PC-9 (cell line): Measurements from ENCODE around the gene IL2RG.

ENCODE experiments used
- EZH2 ChIP-seq: fragments of 200-600 bp; sonication (generic); IDR thresholded peaks from 2 replicates; pipeline ENCODE4 v1.8.0; 2017; ENCODE audit warnings: antibody characterized with exemption, low read depth
- TF ChIP-seq, protein P1 (sequence below): fragments of 200-600 bp; sonication (generic); conservative IDR thresholded peaks from 2 replicates; pipeline ENCODE4 v1.6.1; 2017; ENCODE audit warnings: mixed run types, antibody characterized with exemption, mild to moderate bottlenecking, moderate library complexity

DNA sequence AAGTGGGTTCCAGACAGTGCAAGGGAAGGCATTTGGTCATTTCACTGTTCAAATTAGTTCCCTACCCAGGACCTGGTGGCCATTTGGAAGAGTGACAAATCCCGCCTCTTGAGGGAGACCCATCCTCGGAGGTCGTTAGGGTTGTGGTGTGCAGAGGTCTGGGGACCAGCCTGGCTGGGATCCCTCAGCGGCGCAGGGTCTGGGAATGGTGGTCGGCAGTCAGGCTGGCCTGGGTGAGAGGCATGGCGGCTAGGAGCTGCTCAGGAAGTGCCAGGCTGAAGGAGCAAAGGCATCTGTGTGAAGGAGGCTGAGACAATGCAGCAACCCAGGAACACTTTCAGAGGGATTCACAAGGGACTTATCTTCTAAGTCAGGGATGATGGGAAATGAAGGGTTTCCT lies 40.0 kb upstream of the IL2RG start:
- TF ChIP-seq, protein P1, sequence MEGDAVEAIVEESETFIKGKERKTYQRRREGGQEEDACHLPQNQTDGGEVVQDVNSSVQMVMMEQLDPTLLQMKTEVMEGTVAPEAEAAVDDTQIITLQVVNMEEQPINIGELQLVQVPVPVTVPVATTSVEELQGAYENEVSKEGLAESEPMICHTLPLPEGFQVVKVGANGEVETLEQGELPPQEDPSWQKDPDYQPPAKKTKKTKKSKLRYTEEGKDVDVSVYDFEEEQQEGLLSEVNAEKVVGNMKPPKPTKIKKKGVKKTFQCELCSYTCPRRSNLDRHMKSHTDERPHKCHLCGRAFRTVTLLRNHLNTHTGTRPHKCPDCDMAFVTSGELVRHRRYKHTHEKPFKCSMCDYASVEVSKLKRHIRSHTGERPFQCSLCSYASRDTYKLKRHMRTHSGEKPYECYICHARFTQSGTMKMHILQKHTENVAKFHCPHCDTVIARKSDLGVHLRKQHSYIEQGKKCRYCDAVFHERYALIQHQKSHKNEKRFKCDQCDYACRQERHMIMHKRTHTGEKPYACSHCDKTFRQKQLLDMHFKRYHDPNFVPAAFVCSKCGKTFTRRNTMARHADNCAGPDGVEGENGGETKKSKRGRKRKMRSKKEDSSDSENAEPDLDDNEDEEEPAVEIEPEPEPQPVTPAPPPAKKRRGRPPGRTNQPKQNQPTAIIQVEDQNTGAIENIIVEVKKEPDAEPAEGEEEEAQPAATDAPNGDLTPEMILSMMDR = no peak
- no peak for TF ChIP-seq EZH2
